Adrenal gland (tissue), 5 donors: ENCODE measurements around the gene ADGRE1.

Experiments used
- CTCF ChIP-seq, 6 experiments: fragments of 450-650 bp in 4 of 6; fragments of 200-600 bp in 2 of 6; sonication (generic) in 1 of 6; IDR thresholded peaks; 1 replicate in 5 of 6; 2 replicates in 1 of 6; pipeline versions ENCODE4 v1.5.1 to v1.8.0; 2016 to 2021; ENCODE audit warnings: antibody characterized with exemption in 6 of 6, mild to moderate bottlenecking in 2 of 6, moderate library complexity in 1 of 6
- POLR2A ChIP-seq, 2 donors: fragments of 450-650 bp; IDR thresholded peaks; one replicate each; pipeline ENCODE4 v1.6.1; 2017; ENCODE audit warnings: antibody characterized with exemption in 2 of 2, mild to moderate bottlenecking in 2 of 2, moderate library complexity in 1 of 2
- donor health status: DM: no; HTN: no; CAD: no.

GRCh38 chr19:6967967-6968366 is 80.6 kb downstream of the ADGRE1 start:
- TF ChIP-seq CTCF (IDR thresholded peaks at IDR 0.05) (no peak), POLR2A (IDR thresholded peaks at IDR 0.05) (no peak)
